KMS-11 (cell line): ENCODE data around the gene MYRF.

Source experiments
- H2AFZ ChIP-seq: fragments of 200-600 bp; sonication (generic); 2 replicates; pipeline ENCODE4 v1.6.1; 2016; ENCODE audit warnings: antibody characterized with exemption, mixed run types, low read depth
- H3K27ac ChIP-seq: fragments of 200-600 bp; sonication (generic); 2 replicates; pipeline ENCODE4 v1.6.1; 2016; ENCODE audit warnings: mild to moderate bottlenecking, mixed run types
- H3K27me3 ChIP-seq: fragments of 200-600 bp; sonication (generic); 2 replicates; pipeline ENCODE4 v1.6.1; 2017; ENCODE audit warnings: mild to moderate bottlenecking, low read depth, mixed run types, moderate library complexity; ENCODE audit not compliant: insufficient read depth
- H3K36me3 ChIP-seq: fragments of 200-600 bp; sonication (generic); 2 replicates; pipeline ENCODE4 v1.6.1; 2017; ENCODE audit warnings: mild to moderate bottlenecking, mixed run types; ENCODE audit not compliant: insufficient read depth
- H3K4me1 ChIP-seq: fragments of 200-600 bp; sonication (generic); 2 replicates; pipeline ENCODE4 v1.6.1; 2016; ENCODE audit warnings: mild to moderate bottlenecking, low read depth, mixed run types; ENCODE audit not compliant: poor library complexity, severe bottlenecking
- H3K4me2 ChIP-seq: fragments of 200-600 bp; sonication (generic); 2 replicates; pipeline ENCODE4 v1.7.0; 2016; ENCODE audit warnings: mild to moderate bottlenecking, mixed run types
- H3K4me3 ChIP-seq: fragments of 200-600 bp; sonication (generic); IDR thresholded peaks from 2 replicates; pipeline ENCODE4 v1.6.1; 2017; ENCODE audit warnings: low read depth, low read length, mixed read lengths; ENCODE audit not compliant: insufficient read depth
- H3K79me2 ChIP-seq: fragments of 200-600 bp; sonication (generic); 2 replicates; pipeline ENCODE4 v1.6.1; 2016; ENCODE audit warnings: low read depth, mixed run types; ENCODE audit not compliant: insufficient read depth
- H3K9ac ChIP-seq: fragments of 200-600 bp; sonication (generic); 2 replicates; pipeline ENCODE4 v1.6.1; 2016; ENCODE audit warnings: mild to moderate bottlenecking, mixed run types
- H4K20me1 ChIP-seq: fragments of 200-600 bp; sonication (generic); 2 replicates; pipeline ENCODE4 v1.6.1; 2016; ENCODE audit warnings: mild to moderate bottlenecking, mixed run types; ENCODE audit not compliant: insufficient read depth
- CTCF ChIP-seq: fragments of 200-600 bp; sonication (generic); conservative IDR thresholded peaks from 2 replicates; pipeline ENCODE4 v1.6.1; 2017; ENCODE audit warnings: low read depth, mild to moderate bottlenecking, antibody characterized with exemption, low read length, moderate library complexity, mixed read lengths

MYRF gene

GRCh38 chr11:61774411-61774810, 22.0 kb downstream of the MYRF start:
- H3K9ac ChIP-seq = no peak overlapping the region
- no peak overlapping the region for H3K27ac ChIP-seq
- H3K36me3 ChIP-seq = no peaks in the 10 kb centered on the region
- no peaks in the 10 kb centered on the region for H3K27me3 ChIP-seq
- no peak overlapping the region for H2AFZ ChIP-seq
- H3K4me2 ChIP-seq = no peak overlapping the region
- peaks cover 7% of the 10 kb centered on the region for H3K4me1 ChIP-seq
- H3K79me2 ChIP-seq = no peaks in the 10 kb centered on the region
- H4K20me1 ChIP-seq = no peaks in the 10 kb centered on the region
- no peak for TF ChIP-seq CTCF
- H3K4me3 ChIP-seq = no peak overlapping the region

- H3K79me2 ChIP-seq = no peaks in the 10 kb centered on the region
- no peak overlapping the region for H3K4me3 ChIP-seq
- H3K4me2 ChIP-seq = no peak overlapping the region
- no peaks in the 10 kb centered on the region for H3K36me3 ChIP-seq
- no peak for TF ChIP-seq CTCF
- no peak overlapping the region for H3K9ac ChIP-seq
- H3K4me1 ChIP-seq = peaks cover 7% of the 10 kb centered on the region
- no peaks in the 10 kb centered on the region for H3K27me3 ChIP-seq
- no peak overlapping the region for H2AFZ ChIP-seq
- H4K20me1 ChIP-seq = no peaks in the 10 kb centered on the region
- no peak overlapping the region for H3K27ac ChIP-seq
These were observed 22.7 kb downstream of the MYRF start for GRCh38 chr11:61775106-61775505.

GRCh38 chr11:61775606-61776554, 23.4 kb downstream of the MYRF start:
- Histone ChIP-seq H3K4me3 (no peak overlapping the region), H3K4me2 (no peak overlapping the region), H3K36me3 (no peaks in the 10 kb centered on the region), H2AFZ (no peak overlapping the region), H3K9ac (no peak overlapping the region), H4K20me1 (no peaks in the 10 kb centered on the region), H3K79me2 (no peaks in the 10 kb centered on the region), H3K4me1 (peaks cover 7% of the 10 kb centered on the region), H3K27ac (no peak overlapping the region), H3K27me3 (no peaks in the 10 kb centered on the region)
- no peak for TF ChIP-seq CTCF

DNA sequence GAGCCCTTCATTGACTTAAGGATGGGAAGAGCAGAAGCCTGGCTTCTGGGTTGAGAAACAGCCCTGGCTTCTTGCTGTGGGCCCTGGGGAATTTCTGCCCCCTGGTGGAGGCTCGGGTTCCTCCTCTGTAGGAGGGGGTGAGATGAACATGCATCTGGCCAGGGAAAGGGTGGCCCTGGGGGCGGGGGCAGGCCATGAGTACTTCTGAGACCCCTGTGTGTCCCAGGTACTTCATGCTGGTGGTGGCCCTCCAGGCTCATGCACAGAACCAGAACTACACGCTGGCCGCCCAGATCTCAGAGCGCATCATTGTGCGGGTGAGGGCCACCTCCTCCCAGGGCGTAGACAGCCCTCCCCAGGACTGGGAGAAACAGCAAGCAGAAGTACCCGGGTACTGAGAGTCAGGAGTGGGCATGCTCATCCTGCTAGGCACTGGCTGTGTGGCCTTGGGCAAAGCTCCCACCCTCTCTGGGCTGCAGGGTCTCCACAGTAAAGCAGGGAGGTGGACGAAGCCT, 24.2 kb downstream of the MYRF start:
- H3K36me3 ChIP-seq = no peaks in the 10 kb centered on the region

More for the DNA sequence above, 24.2 kb downstream of the MYRF start:
- Histone ChIP-seq H2AFZ (peak overlapping the region; percentile 73; the same call in 1 of the 2 replicates), H3K27ac (no peak overlapping the region), H3K4me1 (peaks cover 7% of the 10 kb centered on the region), H3K9ac (no peak overlapping the region), H3K4me2 (peak overlapping the region; percentile 45; the same call in 1 of the 2 replicates), H3K27me3 (no peaks in the 10 kb centered on the region), H3K4me3 (no peak overlapping the region), H3K79me2 (no peaks in the 10 kb centered on the region), H4K20me1 (no peaks in the 10 kb centered on the region)
- TF ChIP-seq CTCF = peak; percentile 66
